OCI-M1 (cell line): ENCODE measurements around the gene GNA15.
"Not testable (repeated sequence)": the region's sequence is repeated elsewhere in the genome, so short reads cannot be mapped to it uniquely, and the experiment has no call there.

Experiments
- DNase-seq: peaks from one replicate; lab custom pipeline; 2025; lab: John Stamatoyannopoulos, UW

GNA15 gene

DNA sequence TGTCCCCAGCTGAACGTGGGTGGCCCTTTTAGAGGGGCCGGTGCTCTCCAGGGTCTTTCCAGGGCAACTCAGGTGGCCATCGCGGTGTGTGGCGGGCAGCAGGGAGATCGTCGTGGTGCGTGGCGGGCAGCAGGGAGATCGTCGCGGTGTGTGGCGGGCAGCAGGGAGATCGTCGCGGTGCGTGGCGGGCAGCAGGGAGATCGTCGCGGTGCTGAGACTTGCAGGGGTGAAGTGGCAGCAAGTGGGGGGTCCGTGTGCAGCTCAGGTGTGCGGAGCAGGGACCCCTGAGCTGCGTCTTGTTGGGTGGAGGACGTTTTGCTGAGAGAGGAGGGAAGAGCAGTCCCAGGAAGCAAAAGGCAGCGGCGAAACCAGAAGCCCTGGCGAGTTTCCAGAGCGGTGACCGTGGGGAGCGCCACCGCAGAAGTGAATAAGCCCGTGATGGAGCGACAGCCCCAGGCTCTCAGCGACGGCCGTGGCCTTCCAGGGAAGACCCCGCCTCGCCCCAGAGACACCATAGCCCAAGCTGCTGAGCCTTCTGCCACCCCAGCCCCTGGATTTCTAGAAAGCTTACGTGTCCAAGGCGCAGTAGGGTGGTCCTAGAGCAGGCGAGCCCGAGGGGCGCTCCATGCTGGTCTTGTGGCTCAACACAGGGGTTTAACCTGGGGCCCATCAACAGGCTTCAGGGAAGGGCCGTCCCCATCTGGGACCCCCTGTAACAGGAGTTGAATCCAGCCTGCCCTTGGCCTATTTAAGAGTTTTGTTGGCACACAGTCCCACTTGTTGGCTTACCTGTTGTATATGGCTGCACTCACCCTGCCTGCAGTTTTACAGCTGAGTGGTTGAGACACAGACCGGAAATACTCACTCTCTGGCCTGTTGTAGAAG is 55.3 kb downstream of the GNA15 start:
- DNase-seq = no peak

DNA sequence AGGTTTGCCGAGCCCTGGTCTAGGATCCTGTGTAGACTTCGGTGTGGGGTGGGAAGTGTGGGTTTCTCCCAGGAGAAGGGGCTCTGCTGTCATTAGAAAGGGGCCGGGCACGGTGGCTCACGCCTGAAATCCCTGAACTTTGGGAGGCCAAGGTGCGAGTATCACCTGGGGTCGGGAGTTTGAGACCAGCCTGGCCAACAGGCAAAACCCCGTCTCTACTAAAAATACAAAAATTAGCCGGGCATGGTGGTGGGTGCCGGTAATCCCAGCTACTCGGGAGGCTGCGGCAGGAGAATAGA is 55.9 kb downstream of the GNA15 start:
- not testable (repeated sequence) for DNase-seq

DNA sequence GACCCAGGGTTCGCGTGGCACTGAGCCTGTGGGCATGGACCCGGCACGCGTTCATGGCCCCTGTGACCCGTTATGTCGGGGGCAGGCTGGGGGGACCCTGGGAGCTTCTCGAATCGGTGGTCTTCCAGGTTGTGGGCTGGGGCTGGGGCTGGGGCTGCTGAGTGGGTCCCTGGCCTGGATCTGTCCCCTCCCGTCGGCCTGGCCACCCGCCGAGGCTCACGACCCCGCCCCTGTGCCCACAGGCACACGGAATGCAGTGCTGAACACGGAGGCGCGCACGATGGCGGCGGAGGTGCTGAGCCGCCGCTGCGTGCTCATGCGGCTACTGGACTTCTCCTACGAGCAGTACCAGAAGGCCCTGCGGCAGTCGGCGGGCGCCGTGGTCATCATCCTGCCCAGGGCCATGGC is 56.4 kb downstream of the GNA15 start:
- DNase-seq = no peak

DNA sequence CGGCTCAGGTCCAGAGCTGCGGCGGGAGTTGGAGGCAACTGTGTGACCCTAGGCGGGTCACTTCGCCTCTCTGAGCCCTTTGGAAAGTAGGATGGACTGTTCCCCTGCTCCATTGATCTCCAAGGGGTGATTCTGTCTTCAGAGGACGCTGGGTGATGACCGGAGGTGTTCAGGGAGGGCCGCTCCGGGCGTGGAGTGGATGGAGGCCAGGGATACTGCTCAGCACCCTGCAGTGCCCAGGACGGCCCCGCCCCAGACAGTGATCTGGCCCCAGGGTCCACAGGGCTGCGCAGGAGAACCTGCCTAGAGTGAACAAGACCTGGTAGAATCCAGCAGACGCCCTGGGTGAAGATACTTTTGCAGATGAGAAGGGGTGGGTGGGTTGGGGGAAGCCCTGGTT is 56.9 kb downstream of the GNA15 start:
- DNase-seq = no peak

DNA sequence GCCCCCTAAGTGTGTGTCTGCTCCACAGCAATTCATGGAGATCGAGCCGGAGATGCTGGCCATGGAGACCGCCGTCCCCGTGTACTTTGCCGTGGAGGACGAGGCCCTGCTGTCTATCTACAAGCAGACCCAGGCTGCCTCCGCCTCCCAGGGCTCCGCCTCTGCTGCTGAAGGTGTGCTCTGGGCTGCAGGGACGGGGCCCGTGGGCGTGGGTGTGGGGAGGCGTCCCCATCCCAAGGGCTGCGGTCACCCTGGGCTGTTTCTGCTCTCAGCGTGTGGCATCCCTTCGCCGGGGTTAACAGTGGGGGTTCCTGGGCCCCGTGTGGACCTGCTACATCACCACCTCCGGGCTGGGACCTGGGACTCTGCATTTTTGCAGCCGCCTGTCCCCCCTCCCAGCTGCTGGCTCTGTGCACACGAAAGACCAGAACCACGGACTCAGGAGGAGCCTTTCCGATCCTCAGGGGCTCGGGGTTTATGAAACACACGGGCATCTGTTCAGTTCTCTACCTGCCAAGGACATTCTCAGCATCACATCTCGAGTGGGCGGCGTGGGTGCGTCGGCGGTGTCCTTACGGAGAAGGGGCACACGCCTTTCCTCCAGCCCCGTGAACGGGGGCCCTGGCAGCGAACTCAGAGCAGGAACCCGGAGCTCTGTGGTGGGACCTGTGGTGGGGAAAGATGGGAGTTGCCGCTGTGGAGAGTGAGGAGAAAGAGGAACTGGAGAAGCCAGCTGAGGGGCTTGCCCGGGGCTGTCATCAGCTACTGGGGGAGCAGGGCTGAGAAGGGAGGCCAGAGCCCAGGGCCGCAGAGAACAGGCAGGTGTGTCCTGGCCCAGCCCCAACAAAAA is 57.6 kb downstream of the GNA15 start:
- peak; percentile 85 for DNase-seq

DNA sequence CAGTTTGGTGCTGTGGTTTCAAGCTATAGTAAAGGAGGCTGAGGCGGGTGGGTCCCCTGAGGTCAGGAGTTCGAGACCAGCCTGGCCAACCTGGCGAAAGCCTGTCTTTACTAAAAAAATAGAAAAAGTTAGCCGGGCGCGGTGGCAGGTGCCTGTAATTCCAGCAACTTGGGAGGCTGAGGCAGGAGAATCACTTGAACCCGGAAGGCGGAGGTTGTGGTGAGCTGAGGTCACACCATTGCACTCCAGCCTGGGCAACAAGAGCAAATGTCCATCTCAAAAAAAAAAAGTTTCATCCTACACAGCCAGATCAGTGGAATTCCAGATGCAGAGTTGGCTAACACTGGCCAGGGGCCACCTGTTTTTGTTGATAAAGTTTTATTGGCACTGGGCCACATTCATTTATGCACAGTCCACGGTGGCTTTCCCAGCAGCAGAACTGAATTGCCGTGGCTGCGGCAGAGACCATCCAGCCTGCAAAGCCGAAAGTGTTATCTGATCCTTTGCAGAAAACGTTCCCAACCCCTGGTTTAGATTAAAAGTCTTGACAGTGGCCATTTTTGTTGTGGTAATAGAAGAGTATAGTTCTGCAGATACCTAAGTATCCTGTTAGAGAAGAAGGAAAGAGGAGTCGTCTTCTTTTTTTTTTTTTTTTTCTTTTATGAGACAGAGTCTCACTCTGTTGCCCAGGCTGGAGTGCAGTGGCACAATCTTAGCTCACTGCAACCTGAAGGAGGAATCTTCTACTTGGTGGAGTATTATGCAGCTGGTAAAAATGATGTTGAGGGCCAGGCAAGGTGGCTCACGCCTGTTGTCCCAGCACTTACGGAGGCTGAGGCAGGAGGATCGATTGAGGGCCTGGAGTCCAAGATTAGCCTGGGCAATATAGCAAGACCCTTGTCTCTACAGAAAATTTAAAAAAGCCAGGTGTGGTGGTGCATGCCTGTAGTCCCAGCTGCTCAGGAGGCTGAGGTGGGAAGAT is 58.6 kb downstream of the GNA15 start:
- peak; percentile 94 for DNase-seq

DNA sequence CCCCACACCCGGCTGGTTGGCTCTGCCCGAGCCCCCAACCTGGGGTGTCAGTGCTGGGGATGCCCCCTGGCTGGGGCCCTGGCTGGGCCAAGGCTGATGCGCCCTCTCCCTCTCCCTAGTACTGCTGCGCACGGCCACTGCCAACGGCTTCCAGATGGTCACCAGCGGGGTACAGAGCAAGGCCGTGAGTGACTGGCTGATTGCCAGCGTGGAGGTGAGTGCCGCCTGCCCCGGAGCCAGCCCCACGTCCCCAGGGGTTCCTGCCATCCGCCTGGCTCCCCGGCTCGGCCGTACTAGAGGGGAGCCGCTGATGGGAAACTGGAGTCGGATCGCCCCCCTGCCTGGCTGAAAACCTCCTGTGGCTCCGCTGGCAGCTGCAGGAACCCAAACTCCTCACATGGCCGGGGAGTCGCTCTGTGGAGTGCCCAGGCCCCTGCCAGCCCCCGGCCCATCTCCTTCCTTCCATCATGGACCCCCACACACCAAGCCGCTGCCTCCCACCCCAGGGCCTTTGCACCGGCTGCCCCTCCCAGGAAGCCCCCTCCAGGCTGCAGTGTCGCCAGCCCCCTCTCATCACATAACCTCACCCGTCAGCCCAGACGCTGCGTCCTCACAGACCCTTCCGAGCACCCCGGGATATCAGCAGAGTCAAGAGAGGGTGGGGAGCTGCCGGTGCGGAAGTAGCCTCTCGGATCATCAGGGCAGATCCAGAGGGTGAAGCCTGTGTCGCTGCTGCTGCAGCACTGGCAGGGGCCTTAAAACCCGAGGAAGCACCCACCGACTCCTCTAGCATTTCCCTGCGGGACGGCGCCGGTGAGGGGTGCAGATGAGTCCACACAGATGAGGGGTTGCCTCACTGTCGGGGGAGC is 60.5 kb downstream of the GNA15 start:
- DNase-seq = no peak

DNA sequence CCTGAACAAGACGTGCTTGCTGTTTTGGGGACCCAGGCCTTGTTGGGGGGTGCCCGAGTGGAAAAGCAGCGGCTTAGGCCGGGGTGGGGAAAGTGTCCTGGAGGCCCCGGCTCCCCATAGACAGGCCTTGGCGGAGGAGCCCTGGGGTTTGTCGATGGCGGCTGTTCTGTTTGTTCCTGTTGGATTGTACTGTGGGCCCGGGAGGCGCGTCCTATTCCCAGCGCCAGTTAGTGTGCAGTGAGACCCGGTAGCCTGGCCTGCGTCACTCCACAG is 61.0 kb downstream of the GNA15 start:
- no peak for DNase-seq

DNA sequence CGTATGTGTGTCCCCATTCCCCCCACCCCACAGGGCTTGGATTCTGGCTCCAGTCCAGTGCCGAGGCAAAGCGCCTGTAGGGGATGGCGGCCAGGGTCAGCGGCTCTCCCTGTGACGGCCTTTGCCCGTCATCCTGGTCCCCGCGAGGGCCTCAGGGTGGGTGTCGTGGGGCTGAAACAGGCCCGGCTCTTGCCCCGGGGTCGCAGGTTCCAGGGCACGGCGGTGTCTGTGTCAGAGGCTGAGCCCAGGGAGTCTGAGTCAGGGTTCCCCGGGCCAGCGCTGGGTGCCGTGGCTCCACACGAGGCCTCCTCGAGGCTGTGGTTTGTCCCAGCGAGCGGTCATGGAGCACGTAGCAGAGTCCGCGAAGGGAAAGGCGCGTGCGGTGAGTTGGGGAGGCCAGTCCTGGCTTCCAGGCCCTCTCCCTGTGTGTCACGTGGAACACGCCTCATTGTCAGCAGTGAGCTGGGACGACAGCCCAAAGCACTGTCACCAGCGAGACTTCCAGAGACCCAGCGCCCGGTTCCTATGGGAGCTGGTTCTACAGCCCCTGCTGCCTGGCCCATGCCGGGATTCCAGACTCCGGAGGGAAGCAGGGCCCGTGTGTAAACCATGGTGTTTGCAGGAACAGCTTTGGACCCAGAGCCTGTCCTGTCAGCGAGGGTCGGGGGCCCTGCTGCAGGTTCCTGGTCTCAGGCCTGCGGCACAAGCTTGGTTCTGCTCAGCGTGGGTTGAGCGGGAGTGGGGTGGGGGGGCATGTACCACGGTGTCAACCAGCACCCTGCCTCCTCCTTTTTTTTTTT is 63.3 kb downstream of the GNA15 start:
- no peak for DNase-seq

DNA sequence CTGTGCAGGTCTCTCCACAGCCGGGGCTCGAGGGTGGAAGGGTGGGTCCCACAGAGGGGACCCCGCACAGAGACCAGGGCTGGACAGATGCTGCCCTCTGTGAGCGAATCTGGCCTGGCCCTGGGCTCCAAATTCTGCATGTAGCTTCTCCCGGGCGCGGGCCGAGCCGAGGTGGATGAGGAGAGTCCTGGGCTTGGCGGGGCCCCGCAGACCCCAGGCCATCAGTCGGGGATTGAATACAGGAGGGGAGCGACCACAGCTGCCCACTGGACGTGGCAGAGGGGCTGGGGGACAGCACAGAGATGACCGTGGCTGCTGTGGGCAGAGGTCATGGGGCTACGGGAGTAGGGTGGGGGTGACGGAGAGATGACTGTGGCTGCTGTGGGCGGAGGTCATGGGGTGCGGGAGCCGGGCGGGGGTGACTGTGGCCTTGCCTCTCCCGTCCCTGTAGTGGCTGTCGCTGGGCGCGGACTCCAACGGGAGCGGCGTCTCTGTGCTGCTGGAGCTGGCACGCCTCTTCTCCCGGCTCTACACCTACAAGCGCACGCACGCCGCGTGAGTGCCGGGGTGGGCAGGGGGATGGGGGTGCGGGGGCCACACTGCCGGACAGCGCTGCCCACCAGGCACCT is 65.4 kb downstream of the GNA15 start:
- DNase-seq = no peak

DNA sequence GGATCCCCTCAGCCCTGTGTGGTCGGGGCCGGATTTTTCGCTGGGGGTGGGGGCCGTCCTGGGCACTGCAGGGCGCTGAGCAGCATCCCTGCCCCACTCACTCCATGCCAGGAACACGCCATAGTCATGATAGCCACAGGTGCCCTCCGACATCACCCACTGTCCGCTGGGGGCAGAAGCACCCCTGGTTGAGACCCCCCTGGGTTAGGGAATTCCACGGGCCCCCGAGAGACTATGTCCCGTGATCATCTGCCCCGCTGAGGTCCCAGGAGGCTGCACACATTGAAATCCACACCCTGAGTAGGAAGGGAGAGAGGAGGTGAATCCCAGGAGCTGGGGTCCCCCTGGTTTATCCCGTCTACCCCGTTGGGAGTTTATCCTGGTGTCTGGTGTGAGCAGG is 66.1 kb downstream of the GNA15 start:
- DNase-seq = no peak

DNA sequence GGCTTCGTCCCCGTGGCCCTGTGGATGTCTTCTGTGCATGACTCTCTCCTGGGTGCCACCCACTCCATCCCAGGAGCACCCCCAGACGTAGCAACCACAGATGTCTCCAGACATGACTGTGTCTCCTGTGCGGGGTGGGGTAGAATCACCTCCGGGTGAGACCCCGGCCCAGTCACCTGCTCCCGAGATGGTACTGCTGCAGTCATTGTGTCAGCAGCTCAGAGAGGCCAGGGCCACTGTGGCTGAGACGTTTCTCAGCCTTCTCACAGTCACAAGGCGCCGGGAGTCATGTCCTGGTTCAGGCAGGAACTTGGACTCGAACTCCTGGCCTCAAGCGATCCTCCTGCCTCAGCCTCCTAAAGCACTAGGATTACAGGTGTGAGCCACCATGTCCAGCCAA is 66.5 kb downstream of the GNA15 start:
- DNase-seq = no peak

DNA sequence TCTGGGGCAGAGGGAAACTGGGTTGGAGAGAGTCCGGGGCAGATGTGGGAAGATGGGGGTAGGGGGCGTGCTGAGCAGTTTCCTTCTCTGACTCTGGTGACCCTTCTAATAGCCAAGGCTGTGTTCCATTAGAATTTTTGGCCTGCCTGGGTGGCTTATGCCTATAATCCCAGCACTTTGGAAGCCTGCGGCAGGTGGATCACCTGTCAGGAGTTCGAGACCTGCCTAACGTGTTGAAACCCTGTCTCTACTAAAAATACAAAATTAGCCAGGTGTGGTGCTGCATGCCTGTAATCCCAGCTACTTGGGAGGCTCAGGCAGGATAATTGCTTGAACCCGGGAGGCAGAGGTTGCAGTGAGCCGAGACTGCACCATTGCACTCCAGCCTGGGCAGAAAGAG is 67.1 kb downstream of the GNA15 start:
- DNase-seq = not testable (repeated sequence)

DNA sequence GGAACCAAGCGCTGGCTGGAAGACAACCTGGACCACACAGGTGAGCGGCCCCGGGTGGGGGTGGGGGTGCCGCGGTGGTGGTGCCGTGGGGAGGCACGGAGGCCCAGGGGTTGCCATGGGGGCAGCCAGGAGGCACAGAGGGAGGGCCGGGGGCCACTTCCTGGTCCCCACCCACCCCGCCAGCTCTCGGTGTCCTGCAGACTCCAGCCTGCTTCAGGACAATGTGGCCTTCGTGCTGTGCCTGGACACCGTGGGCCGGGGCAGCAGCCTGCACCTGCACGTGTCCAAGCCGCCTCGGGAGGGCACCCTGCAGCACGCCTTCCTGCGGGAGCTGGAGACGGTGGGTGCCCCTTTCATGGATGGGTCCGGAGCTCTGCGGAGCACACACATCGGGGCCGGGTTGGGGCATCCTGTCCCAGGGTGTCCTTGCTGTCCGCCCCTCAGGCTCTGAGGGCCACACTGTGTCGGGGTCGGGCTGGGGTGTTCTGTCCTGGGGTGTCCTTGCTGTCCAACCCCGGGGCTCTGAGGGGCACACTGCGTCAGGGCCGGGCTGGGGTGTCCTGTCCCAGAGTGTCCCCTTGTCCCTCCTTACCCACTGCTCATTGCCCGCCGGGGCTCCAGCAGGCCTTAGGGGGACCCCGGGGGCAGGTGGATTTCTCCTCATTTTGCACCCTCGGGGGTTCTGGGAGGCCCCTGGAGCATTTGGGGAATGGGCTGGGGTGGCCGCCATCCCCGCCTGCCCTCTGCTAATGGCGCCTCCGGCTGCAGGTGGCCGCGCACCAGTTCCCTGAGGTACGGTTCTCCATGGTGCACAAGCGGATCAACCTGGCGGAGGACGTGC is 68.2 kb downstream of the GNA15 start:
- no peak for DNase-seq

DNA sequence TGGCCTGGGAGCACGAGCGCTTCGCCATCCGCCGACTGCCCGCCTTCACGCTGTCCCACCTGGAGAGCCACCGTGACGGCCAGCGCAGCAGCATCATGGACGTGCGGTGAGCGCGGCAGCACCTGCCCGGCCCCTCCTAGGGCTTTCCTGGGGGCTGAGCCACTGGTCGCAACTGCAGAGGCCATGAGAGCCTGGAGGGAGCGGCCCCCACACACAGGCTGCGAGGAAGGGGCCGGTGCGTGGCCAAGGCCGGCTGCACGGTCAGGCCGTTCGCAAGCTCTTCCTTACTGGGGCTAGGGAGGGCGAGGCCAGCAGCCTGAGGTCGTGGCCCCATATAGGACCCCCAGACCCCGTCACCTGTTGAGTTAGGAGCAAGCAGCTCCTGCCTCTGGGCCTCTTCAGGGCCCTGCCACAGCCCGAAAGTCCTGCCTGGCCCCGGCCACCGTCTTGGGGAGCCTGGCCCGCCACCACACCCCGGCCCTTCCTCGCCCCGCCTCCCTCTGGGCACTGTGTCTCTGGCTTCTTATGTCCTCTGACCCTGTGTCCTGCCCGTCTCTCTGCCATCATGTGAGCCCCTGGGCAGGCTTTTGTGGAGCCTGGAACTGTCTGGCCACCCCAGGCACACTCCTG is 68.9 kb downstream of the GNA15 start:
- no peak for DNase-seq

DNA sequence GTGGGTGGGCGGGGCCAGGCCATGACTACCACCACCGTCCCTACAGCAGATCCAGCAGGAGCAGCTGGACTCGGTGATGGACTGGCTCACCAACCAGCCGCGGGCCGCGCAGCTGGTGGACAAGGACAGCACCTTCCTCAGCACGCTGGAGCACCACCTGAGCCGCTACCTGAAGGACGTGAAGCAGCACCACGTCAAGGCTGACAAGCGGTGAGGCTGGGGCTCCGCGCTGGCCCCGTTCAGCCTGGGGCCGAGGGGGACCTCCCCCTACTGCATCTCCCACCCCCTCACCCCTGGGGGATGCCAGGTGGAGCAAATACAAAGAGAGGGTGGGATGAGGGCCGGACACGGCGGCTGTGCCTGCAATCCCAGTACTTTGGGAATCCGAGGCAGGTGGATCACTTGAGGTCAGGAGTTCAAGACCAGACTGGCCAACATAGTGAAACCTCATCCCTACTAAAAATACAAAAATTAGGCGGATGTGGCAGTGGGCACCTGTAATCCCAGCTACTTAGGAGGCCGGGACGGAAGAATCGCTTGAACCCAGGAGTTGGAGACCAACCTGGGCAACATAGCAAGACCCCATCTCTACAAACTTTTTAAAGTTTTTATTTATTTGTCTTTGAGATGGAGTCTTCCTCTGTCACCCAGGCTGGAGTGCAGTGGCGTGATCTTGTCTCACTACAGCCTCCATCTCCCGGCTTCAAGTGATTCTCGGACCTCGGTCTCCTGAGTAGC is 70.6 kb downstream of the GNA15 start:
- no peak for DNase-seq

DNA sequence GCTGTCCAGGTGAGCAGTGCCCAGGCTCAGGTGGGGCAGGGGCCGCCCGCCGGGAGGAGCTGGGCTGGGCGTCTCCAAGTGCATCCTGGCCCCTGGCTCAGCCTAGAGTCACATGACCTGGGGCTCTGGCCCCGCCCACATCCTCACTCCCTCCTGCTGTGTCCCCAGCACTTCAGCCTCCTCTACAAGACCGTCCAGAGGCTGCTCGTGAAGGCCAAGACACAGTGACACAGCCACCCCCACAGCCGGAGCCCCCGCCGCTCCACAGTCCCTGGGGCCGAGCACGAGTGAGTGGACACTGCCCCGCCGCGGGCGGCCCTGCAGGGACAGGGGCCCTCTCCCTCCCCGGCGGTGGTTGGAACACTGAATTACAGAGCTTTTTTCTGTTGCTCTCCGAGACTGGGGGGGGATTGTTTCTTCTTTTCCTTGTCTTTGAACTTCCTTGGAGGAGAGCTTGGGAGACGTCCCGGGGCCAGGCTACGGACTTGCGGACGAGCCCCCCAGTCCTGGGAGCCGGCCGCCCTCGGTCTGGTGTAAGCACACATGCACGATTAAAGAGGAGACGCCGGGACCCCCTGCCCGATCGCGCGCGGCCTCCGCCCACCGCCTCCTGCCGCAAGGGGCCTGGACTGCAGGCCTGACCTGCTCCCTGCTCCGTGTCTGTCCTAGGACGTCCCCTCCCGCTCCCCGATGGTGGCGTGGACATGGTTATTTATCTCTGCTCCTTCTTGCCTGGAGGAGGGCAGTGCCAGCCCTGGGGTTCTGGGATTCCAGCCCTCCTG is 71.8 kb downstream of the GNA15 start:
- no peak for DNase-seq
